HUES48 (cell line): ENCODE data around the gene CABP2.
"Not testable (repeated sequence)": the region's sequence is repeated elsewhere in the genome, so short reads cannot be mapped to it uniquely, and the experiment has no call there.

Source experiments
- H3K27ac ChIP-seq: one replicate; pipeline ENCODE4 v1.7.0; 2013; ENCODE audit warnings: low read depth, low read length, inconsistent platforms
- H3K27me3 ChIP-seq: 2 replicates; pipeline ENCODE4 v1.6.1; 2013; ENCODE audit warnings: mild to moderate bottlenecking, low read length; ENCODE audit not compliant: control insufficient read depth, insufficient read depth
- H3K36me3 ChIP-seq: 2 replicates; pipeline ENCODE4 v1.6.1; 2013; ENCODE audit warnings: low read length; ENCODE audit not compliant: control insufficient read depth, insufficient read depth
- H3K4me1 ChIP-seq: 2 replicates; pipeline ENCODE4 v1.6.1; 2013; ENCODE audit warnings: mild to moderate bottlenecking, low read length; ENCODE audit not compliant: control insufficient read depth, insufficient read depth
- H3K4me3 ChIP-seq: 2 replicates; pipeline ENCODE4 v1.5.1; 2013; ENCODE audit warnings: mild to moderate bottlenecking, low read depth, low read length
- H3K9ac ChIP-seq: 2 replicates; pipeline ENCODE4 v1.6.1; 2013; ENCODE audit warnings: mild to moderate bottlenecking, low read depth, low read length, moderate library complexity
- H3K9me3 ChIP-seq: 2 replicates; pipeline ENCODE4 v1.6.1; 2013; ENCODE audit warnings: low read length; ENCODE audit not compliant: control insufficient read depth, insufficient read depth

The CABP2 gene

DNA sequence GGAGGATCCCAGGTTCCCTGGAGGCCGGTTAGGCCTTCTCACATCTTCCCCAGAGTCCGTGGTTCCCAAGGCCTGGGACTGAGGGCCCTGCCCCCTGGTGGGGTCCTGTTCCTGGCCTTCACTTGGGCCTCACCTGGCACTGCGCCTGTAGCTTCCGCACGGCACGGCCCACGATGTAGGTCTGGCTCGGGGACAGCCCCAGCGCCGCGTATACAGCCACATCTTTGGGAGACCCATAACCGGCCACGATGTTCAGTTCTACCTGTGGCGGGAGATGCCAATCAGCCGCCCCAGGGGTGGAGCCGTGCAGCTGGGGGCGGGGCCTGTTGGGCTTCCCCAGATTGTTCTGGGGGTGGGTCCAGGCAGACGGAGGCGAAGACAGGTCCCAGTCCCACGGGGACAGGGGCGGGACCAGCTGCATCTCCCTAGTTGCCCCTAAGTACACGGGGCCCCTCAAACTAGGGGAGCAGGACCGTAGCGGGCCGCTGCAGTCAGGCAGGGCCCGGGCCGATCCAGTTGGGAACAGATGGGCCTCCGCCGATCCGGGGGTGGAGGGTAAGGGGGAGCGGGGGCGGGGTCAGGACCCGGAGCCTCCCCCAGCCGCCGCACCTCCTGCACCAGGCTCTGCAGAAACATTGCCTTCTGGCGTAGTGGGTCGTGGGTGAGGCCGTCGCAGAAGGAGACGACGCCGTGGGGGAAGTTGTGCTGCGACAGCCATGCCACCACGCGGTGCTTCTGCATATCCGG, 30.3 kb downstream of the CABP2 start:
- H3K4me1 ChIP-seq = no peaks in the 10 kb centered on the region
- H3K27me3 ChIP-seq = no peaks in the 10 kb centered on the region
- no peak overlapping the region for H3K4me3 ChIP-seq
- no peaks in the 10 kb centered on the region for H3K9me3 ChIP-seq
- no peak overlapping the region for H3K9ac ChIP-seq
- H3K27ac ChIP-seq = no peak overlapping the region
- H3K36me3 ChIP-seq = peaks cover 58% of the 10 kb centered on the region

DNA sequence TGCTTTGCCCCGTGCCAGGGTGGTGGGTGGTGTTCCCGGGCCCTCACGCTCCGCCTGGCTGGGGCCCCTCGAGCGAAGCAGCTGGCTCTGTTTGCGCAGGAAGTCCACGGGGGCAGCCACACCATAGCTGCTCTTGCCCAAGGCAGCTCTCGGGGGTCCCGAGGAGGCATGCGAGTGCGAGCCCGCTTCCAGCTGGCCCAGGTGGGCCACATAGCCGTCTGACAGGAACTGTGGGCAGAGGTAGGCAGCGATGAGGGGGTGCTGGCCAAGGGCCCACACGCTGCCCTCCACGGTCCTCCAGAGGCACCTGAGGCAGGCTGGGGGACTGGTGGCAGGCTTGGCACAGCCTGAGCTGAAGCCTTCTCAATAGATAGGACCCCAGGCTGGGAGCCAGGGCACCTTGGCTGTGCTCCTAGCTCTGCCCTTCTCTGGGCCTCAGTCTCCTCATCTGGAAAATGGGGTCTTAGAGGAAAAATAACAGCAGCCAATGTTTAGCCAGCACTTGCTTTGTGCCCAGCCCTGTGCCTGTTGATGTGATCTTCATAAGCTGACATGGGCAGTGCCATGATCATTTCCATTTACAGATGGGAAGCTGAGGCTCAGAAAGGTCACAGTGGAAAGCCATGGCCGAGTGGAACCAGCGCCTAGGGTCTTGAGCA, 31.0 kb downstream of the CABP2 start:
- Histone ChIP-seq H3K4me1 (no peaks in the 10 kb centered on the region), H3K27me3 (no peaks in the 10 kb centered on the region), H3K9me3 (no peaks in the 10 kb centered on the region), H3K4me3 (no peak overlapping the region), H3K36me3 (peaks cover 54% of the 10 kb centered on the region), H3K9ac (no peak overlapping the region), H3K27ac (no peak overlapping the region)

DNA sequence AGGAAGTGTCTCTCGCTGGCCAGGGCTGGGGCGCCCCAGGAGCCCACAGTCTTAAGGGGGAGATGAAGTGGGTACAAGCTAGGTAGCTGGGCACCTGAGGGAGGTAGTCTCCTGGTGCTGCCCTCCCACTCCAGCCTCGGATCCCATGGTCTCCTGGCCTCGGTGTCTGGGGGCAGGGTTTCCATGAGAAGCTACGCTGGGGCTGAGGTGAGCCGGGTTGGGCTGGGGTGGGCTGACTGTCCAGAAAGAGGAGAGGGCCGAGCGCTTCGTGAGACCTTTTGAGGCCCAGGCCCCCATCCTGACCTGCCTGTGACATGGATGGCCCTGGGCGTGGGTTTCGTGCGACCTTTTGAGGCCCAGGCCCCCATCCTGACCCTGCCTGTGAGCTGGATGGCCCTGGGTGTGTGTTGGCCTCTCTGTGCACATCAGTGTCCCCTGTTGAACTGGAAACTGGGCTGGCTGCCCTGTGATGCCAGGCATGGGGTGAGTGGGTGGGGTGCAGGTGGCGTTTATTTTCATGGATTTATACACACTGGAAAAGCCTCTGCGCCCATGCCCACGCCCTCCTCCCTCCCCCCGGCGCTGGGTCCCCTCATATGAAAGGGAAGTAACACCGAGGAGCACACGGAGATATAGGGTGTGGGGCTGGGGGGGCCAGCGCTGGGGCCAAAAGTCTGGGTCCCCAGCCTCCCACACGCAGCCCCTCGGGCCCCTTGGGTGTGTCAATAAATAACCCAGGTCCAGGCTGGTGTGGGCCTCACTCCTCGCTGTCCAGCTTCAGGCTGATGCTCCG, 31.8 kb downstream of the CABP2 start:
- H3K9me3 ChIP-seq = no peaks in the 10 kb centered on the region
- H3K36me3 ChIP-seq = peaks cover 52% of the 10 kb centered on the region
- no peak overlapping the region for H3K27ac ChIP-seq
- no peak overlapping the region for H3K9ac ChIP-seq
- no peaks in the 10 kb centered on the region for H3K4me1 ChIP-seq
- H3K4me3 ChIP-seq = no peak overlapping the region
- no peaks in the 10 kb centered on the region for H3K27me3 ChIP-seq

DNA sequence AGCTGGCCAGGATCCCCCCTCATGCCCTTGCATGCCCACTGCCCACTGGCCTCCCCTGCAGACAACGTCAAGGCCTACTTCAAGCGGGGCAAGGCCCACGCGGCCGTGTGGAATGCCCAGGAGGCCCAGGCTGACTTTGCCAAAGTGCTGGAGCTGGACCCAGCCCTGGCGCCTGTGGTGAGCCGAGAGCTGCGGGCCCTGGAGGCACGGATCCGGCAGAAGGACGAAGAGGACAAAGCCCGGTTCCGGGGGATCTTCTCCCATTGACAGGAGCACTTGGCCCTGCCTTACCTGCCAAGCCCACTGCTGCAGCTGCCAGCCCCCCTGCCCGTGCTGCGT, 32.5 kb downstream of the CABP2 start:
- no peak overlapping the region for H3K9ac ChIP-seq
- H3K4me3 ChIP-seq = no peak overlapping the region
- no peak overlapping the region for H3K27ac ChIP-seq
- H3K9me3 ChIP-seq = no peaks in the 10 kb centered on the region
- no peaks in the 10 kb centered on the region for H3K27me3 ChIP-seq
- H3K4me1 ChIP-seq = no peaks in the 10 kb centered on the region; the same call in 1 of the 2 replicates
- peaks cover 47% of the 10 kb centered on the region for H3K36me3 ChIP-seq

DNA sequence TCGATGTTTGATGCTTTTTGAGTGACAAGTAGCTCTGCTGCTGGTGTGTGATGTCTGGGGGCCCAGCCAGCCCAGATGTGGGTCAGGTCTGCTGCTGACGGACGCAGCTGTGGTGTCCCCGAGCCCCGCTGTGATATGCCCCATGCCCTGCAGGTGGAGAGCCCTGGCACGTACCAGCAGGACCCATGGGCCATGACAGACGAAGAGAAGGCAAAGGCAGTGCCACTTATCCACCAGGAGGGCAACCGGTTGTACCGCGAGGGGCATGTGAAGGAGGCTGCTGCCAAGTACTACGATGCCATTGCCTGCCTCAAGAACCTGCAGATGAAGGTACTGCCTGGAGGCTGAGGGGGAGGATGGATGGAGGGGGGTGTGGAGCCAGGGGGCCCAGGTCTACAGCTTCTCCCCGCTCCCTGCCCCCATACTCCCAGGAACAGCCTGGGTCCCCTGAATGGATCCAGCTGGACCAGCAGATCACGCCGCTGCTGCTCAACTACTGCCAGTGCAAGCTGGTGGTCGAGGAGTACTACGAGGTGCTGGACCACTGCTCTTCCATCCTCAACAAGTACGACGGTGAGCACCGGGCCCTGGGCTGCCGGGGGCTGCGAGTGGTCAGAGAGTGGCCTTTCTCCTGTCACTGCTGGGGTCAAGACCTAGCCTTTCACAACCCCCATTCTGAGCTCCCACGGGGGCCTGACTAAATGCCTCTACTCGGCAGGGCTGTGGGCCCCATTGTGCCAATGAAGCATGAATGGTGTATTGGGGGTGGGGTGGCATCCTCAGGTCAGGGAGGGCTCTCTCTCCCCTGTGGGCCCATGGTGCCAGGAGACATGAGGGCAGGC, 33.1 kb downstream of the CABP2 start:
- no peak overlapping the region for H3K27ac ChIP-seq
- H3K4me1 ChIP-seq = no peaks in the 10 kb centered on the region; the same call in 1 of the 2 replicates
- H3K9ac ChIP-seq = no peak overlapping the region
- H3K27me3 ChIP-seq = no peaks in the 10 kb centered on the region
- peaks cover 44% of the 10 kb centered on the region for H3K36me3 ChIP-seq
- H3K9me3 ChIP-seq = no peaks in the 10 kb centered on the region
- no peak overlapping the region for H3K4me3 ChIP-seq

DNA sequence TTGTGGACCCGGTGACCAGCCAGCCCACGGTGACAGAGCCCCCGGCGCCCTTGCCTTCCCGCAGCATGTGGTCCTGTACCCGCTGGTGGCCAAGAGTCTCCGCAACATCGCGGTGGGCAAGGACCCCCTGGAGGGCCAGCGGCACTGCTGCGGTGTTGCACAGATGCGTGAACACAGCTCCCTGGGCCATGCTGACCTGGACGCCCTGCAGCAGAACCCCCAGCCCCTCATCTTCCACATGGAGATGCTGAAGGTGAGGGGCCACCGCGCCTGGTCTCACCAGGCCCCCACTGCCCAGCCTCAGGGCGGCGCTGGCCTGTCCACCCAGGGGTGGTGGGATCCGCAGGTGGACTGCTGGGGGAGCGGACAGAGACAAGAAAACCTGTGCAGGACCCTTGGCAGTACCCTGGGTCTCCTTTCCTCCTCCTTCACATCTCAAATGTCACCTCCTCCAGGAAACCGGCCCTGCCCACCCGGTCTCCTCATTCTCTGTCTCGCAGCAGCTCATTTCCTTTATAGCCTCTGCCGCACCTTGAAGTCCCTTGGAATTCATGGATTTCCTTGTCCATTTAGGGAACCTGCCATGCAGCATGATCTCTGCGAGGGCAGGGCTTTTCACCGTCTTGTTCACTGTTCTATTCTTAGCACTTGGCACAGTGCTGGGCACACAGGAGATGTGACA, 33.9 kb downstream of the CABP2 start:
- H3K4me3 ChIP-seq = no peak overlapping the region
- peaks cover 43% of the 10 kb centered on the region for H3K36me3 ChIP-seq
- H3K9me3 ChIP-seq = no peaks in the 10 kb centered on the region
- H3K27ac ChIP-seq = no peak overlapping the region
- no peak overlapping the region for H3K9ac ChIP-seq
- H3K4me1 ChIP-seq = no peaks in the 10 kb centered on the region; the same call in 1 of the 2 replicates
- H3K27me3 ChIP-seq = no peaks in the 10 kb centered on the region

DNA sequence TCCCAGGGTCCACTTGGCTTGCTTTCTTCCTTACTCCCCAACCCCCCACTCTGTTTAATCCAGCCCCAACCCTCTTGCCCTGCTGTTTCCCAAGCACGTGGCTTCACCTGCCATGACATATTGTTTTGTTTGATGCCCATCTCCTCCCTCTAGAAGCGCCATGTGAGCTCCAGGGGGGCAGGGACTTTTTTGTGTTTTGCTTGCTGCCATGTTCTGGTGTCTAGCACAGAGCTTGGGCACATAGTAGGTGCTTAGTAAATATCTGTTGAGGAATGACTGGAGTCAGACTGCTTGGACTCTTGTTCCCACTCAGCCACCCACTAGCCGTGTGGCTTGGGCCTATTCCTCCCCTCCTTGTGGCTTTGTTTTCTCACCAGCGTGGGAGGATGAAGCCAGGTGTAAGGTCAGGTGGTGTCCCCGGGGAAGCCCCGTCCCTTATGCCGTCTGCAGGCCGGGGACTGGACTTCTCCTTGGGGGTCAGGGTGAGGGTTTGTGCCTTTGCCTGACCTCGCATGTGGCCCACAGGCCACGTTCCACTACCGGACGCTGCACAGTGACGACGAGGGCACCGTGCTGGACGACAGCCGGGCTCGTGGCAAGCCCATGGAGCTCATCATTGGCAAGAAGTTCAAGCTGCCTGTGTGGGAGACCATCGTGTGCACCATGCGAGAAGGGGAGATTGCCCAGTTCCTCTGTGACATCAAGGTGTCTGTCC, 36.6 kb downstream of the CABP2 start:
- peaks cover 8% of the 10 kb centered on the region for H3K27me3 ChIP-seq
- no peak overlapping the region for H3K9ac ChIP-seq
- H3K27ac ChIP-seq = no peak overlapping the region
- H3K4me3 ChIP-seq = no peak overlapping the region
- no peaks in the 10 kb centered on the region for H3K9me3 ChIP-seq
- peaks cover 26% of the 10 kb centered on the region for H3K36me3 ChIP-seq
- H3K4me1 ChIP-seq = no peaks in the 10 kb centered on the region; the same call in 1 of the 2 replicates

DNA sequence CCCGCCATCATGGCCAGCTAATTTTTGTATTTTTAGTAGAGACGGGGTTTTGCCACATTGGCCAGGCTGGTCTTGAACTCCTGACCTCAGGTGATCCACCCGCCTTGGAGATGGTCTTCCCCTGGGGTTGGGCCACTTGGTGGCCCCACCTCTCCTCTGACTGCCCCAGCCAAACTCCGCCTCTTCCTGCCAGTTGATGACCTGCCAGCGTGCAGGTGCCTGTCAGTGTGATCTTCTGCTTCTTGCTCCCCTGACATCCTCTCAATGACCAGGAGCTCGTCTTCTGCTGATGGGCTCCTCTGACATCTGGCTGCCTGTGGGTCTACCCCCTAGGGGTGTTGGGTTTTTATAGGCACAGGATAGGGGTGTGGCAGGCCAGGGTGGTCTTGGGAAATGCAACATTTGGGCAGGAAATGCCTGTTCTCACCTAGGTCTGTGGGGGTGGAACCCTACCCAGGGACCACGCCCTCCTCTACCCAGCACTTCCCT, 37.3 kb downstream of the CABP2 start:
- H3K9ac ChIP-seq, H3K27ac ChIP-seq, H3K9me3 ChIP-seq, H3K27me3 ChIP-seq, H3K4me1 ChIP-seq, H3K4me3 ChIP-seq: not testable (repeated sequence)
- peaks cover 20% of the 10 kb centered on the region for H3K36me3 ChIP-seq

DNA sequence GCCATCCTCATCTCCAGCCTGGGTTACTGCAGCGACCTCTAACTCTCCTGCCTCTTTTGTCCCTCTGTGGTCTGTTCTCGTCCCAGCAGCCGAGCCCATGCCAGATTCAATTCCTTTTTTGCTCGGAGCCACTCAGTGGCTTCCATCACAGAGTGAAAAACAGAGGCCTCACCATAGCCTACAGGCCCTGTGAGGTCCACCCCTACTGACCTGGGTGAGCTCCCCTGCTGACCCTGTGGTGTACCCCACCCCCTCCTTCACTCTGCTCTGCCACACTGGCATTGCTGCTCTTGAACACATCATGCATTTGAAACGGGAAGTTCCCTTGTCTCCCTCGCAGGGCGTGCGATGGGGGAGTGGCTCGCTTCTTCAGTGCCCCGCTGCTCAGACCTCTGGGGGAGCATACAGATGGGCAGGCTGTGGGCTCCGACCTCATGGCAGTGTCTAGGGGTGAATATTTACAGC, 38.4 kb downstream of the CABP2 start:
- H3K4me3 ChIP-seq = no peak overlapping the region
- H3K36me3 ChIP-seq = peaks cover 10% of the 10 kb centered on the region; the same call in 1 of the 2 replicates
- H3K9ac ChIP-seq = no peak overlapping the region
- H3K9me3 ChIP-seq = no peaks in the 10 kb centered on the region
- no peaks in the 10 kb centered on the region; the same call in 1 of the 2 replicates for H3K4me1 ChIP-seq
- H3K27ac ChIP-seq = no peak overlapping the region
- peaks cover 8% of the 10 kb centered on the region for H3K27me3 ChIP-seq
